ENCODE measurements around the gene ACVR1B.

DNA sequence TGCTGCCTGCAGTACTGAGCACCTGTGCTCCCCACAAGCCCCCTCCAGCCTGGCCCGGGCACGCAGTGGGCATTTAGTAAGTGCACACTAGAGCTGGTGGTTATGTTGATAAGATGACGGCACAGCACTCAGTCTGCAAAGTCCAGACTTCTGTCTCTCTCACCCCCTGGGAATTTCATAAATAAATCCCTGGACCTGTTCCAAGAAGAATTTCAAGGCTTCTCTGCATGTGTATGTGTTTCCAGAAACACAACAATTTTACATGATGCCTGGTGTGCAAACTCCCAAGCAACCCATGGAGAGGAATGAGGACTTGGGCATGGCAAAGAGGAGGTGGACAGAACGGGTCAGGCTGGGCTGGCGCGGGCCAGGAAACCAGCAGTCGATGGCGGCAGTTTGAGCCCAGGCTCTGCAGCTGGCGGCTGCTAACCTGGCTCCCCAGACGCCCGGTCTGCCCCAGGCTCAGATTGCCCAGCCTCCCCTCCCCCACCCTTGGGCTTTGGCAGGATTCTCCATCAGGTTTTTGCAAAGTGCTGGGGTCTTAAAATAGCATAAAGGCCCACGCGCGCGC, 10.4 kb upstream of the ACVR1B start:
- no peak for TF ChIP-seq ZEB2 (IDR thresholded peaks at IDR 0.05)
- TF ChIP-seq NFYB (IDR thresholded peaks at IDR 0.05; ENCODE audit: extremely low read depth, insufficient read length): no peak
- TF ChIP-seq ZNF232 (CRISPR knock-in tag; IDR thresholded peaks at IDR 0.05): no peak
- TF ChIP-seq NFIC (IDR thresholded peaks at IDR 0.05): peak; percentile 26; the same call in 1 of the 2 replicates
- TF ChIP-seq NELFE (IDR thresholded peaks at IDR 0.05; ENCODE audit: insufficient read depth, insufficient read length): no peak
- TF ChIP-seq, protein P1, sequence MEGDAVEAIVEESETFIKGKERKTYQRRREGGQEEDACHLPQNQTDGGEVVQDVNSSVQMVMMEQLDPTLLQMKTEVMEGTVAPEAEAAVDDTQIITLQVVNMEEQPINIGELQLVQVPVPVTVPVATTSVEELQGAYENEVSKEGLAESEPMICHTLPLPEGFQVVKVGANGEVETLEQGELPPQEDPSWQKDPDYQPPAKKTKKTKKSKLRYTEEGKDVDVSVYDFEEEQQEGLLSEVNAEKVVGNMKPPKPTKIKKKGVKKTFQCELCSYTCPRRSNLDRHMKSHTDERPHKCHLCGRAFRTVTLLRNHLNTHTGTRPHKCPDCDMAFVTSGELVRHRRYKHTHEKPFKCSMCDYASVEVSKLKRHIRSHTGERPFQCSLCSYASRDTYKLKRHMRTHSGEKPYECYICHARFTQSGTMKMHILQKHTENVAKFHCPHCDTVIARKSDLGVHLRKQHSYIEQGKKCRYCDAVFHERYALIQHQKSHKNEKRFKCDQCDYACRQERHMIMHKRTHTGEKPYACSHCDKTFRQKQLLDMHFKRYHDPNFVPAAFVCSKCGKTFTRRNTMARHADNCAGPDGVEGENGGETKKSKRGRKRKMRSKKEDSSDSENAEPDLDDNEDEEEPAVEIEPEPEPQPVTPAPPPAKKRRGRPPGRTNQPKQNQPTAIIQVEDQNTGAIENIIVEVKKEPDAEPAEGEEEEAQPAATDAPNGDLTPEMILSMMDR (IDR thresholded peaks at IDR 0.05 in 2 of 3, conservative IDR thresholded peaks at IDR 0.05 in 1 of 3; ENCODE audit: insufficient read depth in 2 of 3, low read depth in 1 of 3, low read length in 3 of 3): no peak
- TF ChIP-seq, protein P2, sequence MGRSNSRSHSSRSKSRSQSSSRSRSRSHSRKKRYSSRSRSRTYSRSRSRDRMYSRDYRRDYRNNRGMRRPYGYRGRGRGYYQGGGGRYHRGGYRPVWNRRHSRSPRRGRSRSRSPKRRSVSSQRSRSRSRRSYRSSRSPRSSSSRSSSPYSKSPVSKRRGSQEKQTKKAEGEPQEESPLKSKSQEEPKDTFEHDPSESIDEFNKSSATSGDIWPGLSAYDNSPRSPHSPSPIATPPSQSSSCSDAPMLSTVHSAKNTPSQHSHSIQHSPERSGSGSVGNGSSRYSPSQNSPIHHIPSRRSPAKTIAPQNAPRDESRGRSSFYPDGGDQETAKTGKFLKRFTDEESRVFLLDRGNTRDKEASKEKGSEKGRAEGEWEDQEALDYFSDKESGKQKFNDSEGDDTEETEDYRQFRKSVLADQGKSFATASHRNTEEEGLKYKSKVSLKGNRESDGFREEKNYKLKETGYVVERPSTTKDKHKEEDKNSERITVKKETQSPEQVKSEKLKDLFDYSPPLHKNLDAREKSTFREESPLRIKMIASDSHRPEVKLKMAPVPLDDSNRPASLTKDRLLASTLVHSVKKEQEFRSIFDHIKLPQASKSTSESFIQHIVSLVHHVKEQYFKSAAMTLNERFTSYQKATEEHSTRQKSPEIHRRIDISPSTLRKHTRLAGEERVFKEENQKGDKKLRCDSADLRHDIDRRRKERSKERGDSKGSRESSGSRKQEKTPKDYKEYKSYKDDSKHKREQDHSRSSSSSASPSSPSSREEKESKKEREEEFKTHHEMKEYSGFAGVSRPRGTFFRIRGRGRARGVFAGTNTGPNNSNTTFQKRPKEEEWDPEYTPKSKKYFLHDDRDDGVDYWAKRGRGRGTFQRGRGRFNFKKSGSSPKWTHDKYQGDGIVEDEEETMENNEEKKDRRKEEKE (IDR thresholded peaks at IDR 0.05; ENCODE audit: borderline replicate concordance in 1 of 2, control insufficient read depth in 1 of 2, low read depth in 2 of 2, low read length in 1 of 2): no peak
- TF ChIP-seq RFX7 (CRISPR knock-in tag; IDR thresholded peaks at IDR 0.05): no peak
